Ishikawa (cell line): ENCODE data around the gene SPRY2.

ENCODE experiments used
- CEBPB ChIP-seq: IDR thresholded peaks from 2 replicates; pipeline ENCODE4 v1.6.1; 2012
- CREB1 ChIP-seq: IDR thresholded peaks from 2 replicates; pipeline ENCODE4 v1.6.1; 2012; ENCODE audit warnings: low read depth
- EGR1 ChIP-seq: IDR thresholded peaks from 2 replicates; pipeline ENCODE4 v1.6.1; 2012
- EP300 ChIP-seq: IDR thresholded peaks from 2 replicates; pipeline ENCODE4 v1.6.1; 2012; ENCODE audit warnings: borderline replicate concordance
- FOXM1 ChIP-seq: IDR thresholded peaks from 2 replicates; pipeline ENCODE4 v1.6.1; 2012; ENCODE audit warnings: low read depth, borderline replicate concordance
- MAX ChIP-seq: IDR thresholded peaks from 2 replicates; pipeline ENCODE4 v1.6.1; 2012
- NFIC ChIP-seq: IDR thresholded peaks from 2 replicates; pipeline ENCODE4 v1.6.1; 2012
- RAD21 ChIP-seq: IDR thresholded peaks from 2 replicates; pipeline ENCODE4 v1.6.1; 2012; ENCODE audit warnings: low read depth
- REST ChIP-seq: IDR thresholded peaks from 2 replicates; pipeline ENCODE4 v1.6.1; 2012; ENCODE audit warnings: low read depth, mild to moderate bottlenecking
- TAF1 ChIP-seq: IDR thresholded peaks from 2 replicates; pipeline ENCODE4 v1.6.1; 2012; ENCODE audit warnings: low read depth, mild to moderate bottlenecking
- TCF12 ChIP-seq: IDR thresholded peaks from 2 replicates; pipeline ENCODE4 v1.6.1; 2012; ENCODE audit warnings: low read depth
- TEAD4 ChIP-seq: IDR thresholded peaks from 2 replicates; pipeline ENCODE4 v1.6.1; 2012
- USF1 ChIP-seq: IDR thresholded peaks from 2 replicates; pipeline ENCODE4 v1.6.1; 2012
- YY1 ChIP-seq: IDR thresholded peaks from 2 replicates; pipeline ENCODE4 v1.6.1; 2012; ENCODE audit warnings: low read depth
- ZBTB7A ChIP-seq: IDR thresholded peaks from 2 replicates; pipeline ENCODE4 v1.6.1; 2012; ENCODE audit warnings: low read depth

Gene SPRY2

GRCh38 chr13:80339912-80340650, 845 bp downstream of the SPRY2 start:
- no peak for TF ChIP-seq NFIC
- TF ChIP-seq TAF1, result peak; percentile 49; the same call in 1 of the 2 replicates
- 0 out of 2 replicates have a peak, but pooled peaks have one; percentile 77 for TF ChIP-seq ZBTB7A
- TF ChIP-seq TCF12, result no peak
- TF ChIP-seq MAX, result peak; percentile 23; the same call in 1 of the 2 replicates
- no peak for TF ChIP-seq CEBPB

GRCh38 chr13:80339563-80339911, 1.4 kb downstream of the SPRY2 start:
- TF ChIP-seq CREB1, result no peak

GRCh38 chr13:80338781-80339562, 2.0 kb downstream of the SPRY2 start:
- TF ChIP-seq TCF12 (peak; percentile 12; the same call in 1 of the 2 replicates), USF1 (no peak), YY1 (no peak), TAF1 (no peak), ZBTB7A (no peak; the same call in 1 of the 2 replicates), MAX (peak; percentile 57; the same call in 1 of the 2 replicates), RAD21 (0 out of 2 replicates have a peak, but pooled peaks have one; percentile 1), TEAD4 (no peak), REST (no peak), NFIC (no peak), EGR1 (peak; percentile 56; the same call in 1 of the 2 replicates), EP300 (no peak), FOXM1 (no peak), CEBPB (no peak), CREB1 (no peak)

- no peak for TF ChIP-seq TEAD4
- no peak for TF ChIP-seq MAX
- no peak for TF ChIP-seq FOXM1
- no peak for TF ChIP-seq NFIC
- no peak for TF ChIP-seq TAF1
- no peak for TF ChIP-seq USF1
- no peak for TF ChIP-seq EP300
- no peak for TF ChIP-seq YY1
- no peak for TF ChIP-seq CREB1
- TF ChIP-seq EGR1, result no peak
- no peak for TF ChIP-seq RAD21
- no peak for TF ChIP-seq TCF12
- TF ChIP-seq REST, result no peak
Observed at GRCh38 chr13:80337288-80338081, 3.4 kb downstream of the SPRY2 start.

GRCh38 chr13:80336776-80337287, 4.1 kb downstream of the SPRY2 start:
- no peak for TF ChIP-seq REST
